AG04450 (cell line): ENCODE data around the gene MIPOL1. TPM values are rescaled to one million over a fixed set of nuclear protein-coding genes. Genes with fewer than 3 reads are reported as not detected.
"Not testable (repeated sequence)": the region's sequence is repeated elsewhere in the genome, so short reads cannot be mapped to it uniquely, and the experiment has no call there.

Experiments
- CTCF ChIA-PET: fragments of 300-600, 350-600 bp; formaldehyde crosslinking; extraction: SDS; loops from one replicate; lab custom pipeline; 2022; ENCODE audit warnings: antibody characterized with exemption, inconsistent platforms; lab: Charles Lee
- POLR2A ChIA-PET: fragments of 350-600 bp; formaldehyde crosslinking; extraction: SDS; loops from one replicate; lab custom pipeline; 2021; ENCODE audit warnings: antibody characterized with exemption, inconsistent platforms; lab: Yijun Ruan, JAX
- DNase-seq: peaks from one replicate; pipeline ENCODE4 v3.0.0-alpha.2; 2011; ENCODE audit warnings: low read depth, low spot score
- H3K27ac ChIP-seq: one replicate; pipeline ENCODE4 v1.5.1; 2012; ENCODE audit warnings: low read depth, low read length, control low read depth
- H3K27me3 ChIP-seq: one replicate; pipeline ENCODE4 v1.6.0; 2012; ENCODE audit warnings: low read length; ENCODE audit not compliant: control insufficient read depth, insufficient read depth
- H3K4me3 ChIP-seq: 2 replicates; pipeline ENCODE4 v1.5.1; 2011; ENCODE audit warnings: mild to moderate bottlenecking, low read depth, low read length, control low read depth
- H3K9me3 ChIP-seq: 2 replicates; pipeline ENCODE4 v1.5.1; 2012; ENCODE audit warnings: low read length; ENCODE audit not compliant: control insufficient read depth, insufficient read depth
- CTCF ChIP-seq: IDR thresholded peaks from 2 replicates; pipeline ENCODE4 v1.5.1; 2011; ENCODE audit warnings: low read depth, low read length, control low read depth, inconsistent platforms
- polyA plus RNA-seq: library from polyadenylated mRNA; depleted of rRNA; stranded (reverse); fragments of >200 nt; gene quantifications from 2 replicates; pipeline ENCODE4 v1.2.3, GENCODE V29; 2011

Gene MIPOL1
- polyA plus RNA-seq, 1 experiment, result 7.0 TPM

DNA sequence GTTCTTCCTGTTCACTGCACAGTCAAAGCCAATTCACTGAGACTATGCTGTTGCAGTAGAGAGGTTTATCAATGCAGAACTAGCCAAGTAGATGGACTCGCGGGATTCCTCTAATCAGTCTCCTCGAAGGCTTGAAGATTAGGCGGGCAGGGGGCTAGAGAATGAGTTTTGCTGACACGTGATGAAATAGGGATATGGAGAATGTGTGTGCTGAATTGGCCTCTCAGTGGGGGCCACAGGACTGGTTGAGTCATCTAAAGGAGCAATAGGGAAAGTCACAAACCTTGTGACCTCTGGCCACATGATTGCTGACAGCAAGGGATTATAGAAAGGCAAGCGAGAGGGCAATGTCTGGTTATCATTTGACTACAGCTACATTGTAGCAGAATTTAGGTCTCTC is 12.7 kb downstream of the MIPOL1 start:
- H3K4me3 ChIP-seq, result no peak overlapping the region
- POLR2A ChIA-PET, result no interaction called here
- H3K27me3 ChIP-seq, result no peaks in the 10 kb centered on the region
- no peak for DNase-seq
- CTCF ChIA-PET, result interaction anchor here (1.5 kb wide), 1 partner anchor 20 kb away, joined by 6 read pairs; no protein-coding TSS in a partner anchor
- no peak for TF ChIP-seq CTCF
- H3K9me3 ChIP-seq, result peaks cover 8% of the 10 kb centered on the region
- H3K27ac ChIP-seq, result no peak overlapping the region

DNA sequence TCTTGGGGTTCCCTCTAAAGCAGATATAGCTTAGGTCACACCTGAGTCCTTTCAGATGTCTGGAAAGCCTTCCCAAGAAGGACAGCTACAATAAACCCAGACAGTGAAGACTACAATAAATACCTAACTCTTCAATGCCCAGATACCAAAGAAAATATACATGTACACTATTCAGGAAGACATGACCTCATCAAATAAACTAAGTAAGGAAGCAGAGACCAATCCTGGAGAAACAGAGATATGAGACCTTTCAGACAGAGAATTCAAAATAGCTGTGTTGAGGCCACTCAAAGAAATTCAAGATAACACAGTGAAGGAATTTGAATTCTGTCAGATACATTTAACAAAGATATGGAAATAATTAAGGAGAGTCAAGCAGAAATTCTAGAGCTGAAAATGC is 15.3 kb downstream of the MIPOL1 start:
- ChIA-PET POLR2A (interaction anchor here (1.1 kb wide), 1 partner anchor 14 kb away, joined by 3 read pairs; no protein-coding TSS in a partner anchor), CTCF (interaction anchor here (1.3 to 1.8 kb wide), 2 partner anchors 17 to 19 kb away, joined by 5 read pairs; no protein-coding TSS in a partner anchor)
- H3K27me3 ChIP-seq, result no peaks in the 10 kb centered on the region
- H3K9me3 ChIP-seq, result no peaks in the 10 kb centered on the region
- no peak overlapping the region for H3K27ac ChIP-seq
- no peak overlapping the region for H3K4me3 ChIP-seq
- TF ChIP-seq CTCF, result no peak
- no peak for DNase-seq

GRCh38 chr14:37215345-37215744 is 17.6 kb downstream of the MIPOL1 start:
- CTCF ChIA-PET, result interaction anchor here (1.3 kb wide), 1 partner anchor 15 kb away, joined by 7 read pairs; no protein-coding TSS in a partner anchor
- no peak for DNase-seq
- no peaks in the 10 kb centered on the region for H3K27me3 ChIP-seq
- no peaks in the 10 kb centered on the region for H3K9me3 ChIP-seq
- no peak overlapping the region for H3K27ac ChIP-seq
- POLR2A ChIA-PET, result no interaction called here
- H3K4me3 ChIP-seq, result no peak overlapping the region
- TF ChIP-seq CTCF, result no peak

GRCh38 chr14:37221073-37221472 is 23.3 kb downstream of the MIPOL1 start:
- no peak for TF ChIP-seq CTCF
- no peaks in the 10 kb centered on the region for H3K27me3 ChIP-seq
- POLR2A ChIA-PET, result no interaction called here
- H3K9me3 ChIP-seq, result peaks cover 14% of the 10 kb centered on the region
- no peak for DNase-seq
- CTCF ChIA-PET, result interaction anchor here (1.2 to 2.6 kb wide), 2 partner anchors 10 to 12 kb away, joined by 4 to 20 read pairs; no protein-coding TSS in a partner anchor
- H3K27ac ChIP-seq, result no peak overlapping the region
- H3K4me3 ChIP-seq, result no peak overlapping the region

DNA sequence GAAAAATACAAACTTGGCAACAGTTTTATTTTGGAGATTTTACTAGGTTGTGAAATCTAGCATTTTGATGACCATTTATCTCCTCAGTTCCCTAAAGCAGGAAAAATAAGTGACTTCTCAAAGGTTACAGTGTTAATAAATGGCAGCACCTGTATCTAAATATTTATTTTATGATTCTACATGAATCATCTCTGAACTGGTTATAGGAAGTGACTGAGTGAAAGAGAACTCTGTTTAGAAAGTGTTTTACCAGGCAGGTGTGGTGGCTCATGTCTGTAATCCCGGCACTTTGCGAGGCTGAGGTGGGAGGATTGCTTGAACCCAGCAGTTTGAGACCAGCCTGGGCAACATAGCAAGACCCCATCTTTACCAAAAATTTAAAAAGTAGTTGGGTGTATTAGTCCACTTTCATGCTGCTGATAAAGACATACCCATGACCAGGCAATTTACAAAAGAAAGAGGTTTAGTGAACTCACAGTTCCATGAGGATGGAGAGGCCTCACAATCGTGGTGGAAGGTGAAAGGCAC is 26.3 kb downstream of the MIPOL1 start:
- Histone ChIP-seq H3K9me3 (peaks cover 14% of the 10 kb centered on the region), H3K27me3 (no peaks in the 10 kb centered on the region), H3K4me3 (no peak overlapping the region), H3K27ac (no peak overlapping the region)
- no peak for TF ChIP-seq CTCF
- POLR2A ChIA-PET, result no interaction called here
- CTCF ChIA-PET, result no interaction called here
- no peak for DNase-seq

GRCh38 chr14:37225668-37226067 is 27.9 kb downstream of the MIPOL1 start:
- H3K27ac ChIP-seq, CTCF ChIA-PET, DNase-seq, POLR2A ChIA-PET, H3K4me3 ChIP-seq, H3K27me3 ChIP-seq: not testable (repeated sequence)
- peaks cover 14% of the 10 kb centered on the region for H3K9me3 ChIP-seq
